Mesendoderm (in vitro differentiated cells): ENCODE results near the gene OPRL1.

Experiments
- DNase-seq: peaks from one replicate; pipeline ENCODE4 v3.0.0; 2013
- H2AK5ac ChIP-seq: 2 replicates; pipeline ENCODE4 v1.6.1; 2013; ENCODE audit warnings: low read length, inconsistent platforms
- H2BK120ac ChIP-seq: 2 replicates; pipeline ENCODE4 v1.6.1; 2013; ENCODE audit warnings: low read depth, mild to moderate bottlenecking, low read length, moderate library complexity, mixed read lengths
- H2BK15ac ChIP-seq: replicated peaks from 2 replicates; pipeline ENCODE4 v1.6.1; 2013; ENCODE audit warnings: low read depth, mild to moderate bottlenecking, moderate library complexity
- H2BK5ac ChIP-seq: 2 replicates; pipeline ENCODE4 v1.6.1; 2013; ENCODE audit warnings: low read length, inconsistent platforms
- H3K18ac ChIP-seq: 2 replicates; pipeline ENCODE4 v1.6.1; 2013; ENCODE audit warnings: mild to moderate bottlenecking, low read length, mixed read lengths
- H3K23ac ChIP-seq: one replicate; pipeline ENCODE4 v1.6.1; 2013; ENCODE audit warnings: low read length
- H3K27ac ChIP-seq: 2 replicates; pipeline ENCODE4 v1.5.1; 2013; ENCODE audit warnings: low read depth, mild to moderate bottlenecking, inconsistent platforms, low read length, moderate library complexity
- H3K27me3 ChIP-seq: 2 replicates; pipeline ENCODE4 v1.6.1; 2013; ENCODE audit warnings: low read length, control low read depth, mild to moderate bottlenecking, inconsistent platforms; ENCODE audit not compliant: insufficient read depth, poor library complexity
- H3K36me3 ChIP-seq: 2 replicates; pipeline ENCODE4 v1.6.1; 2013; ENCODE audit warnings: low read length, inconsistent platforms; ENCODE audit not compliant: control insufficient read depth, insufficient read depth
- H3K4ac ChIP-seq: one replicate; pipeline ENCODE4 v1.6.1; 2013; ENCODE audit warnings: low read depth, mild to moderate bottlenecking, low read length, moderate library complexity
- H3K4me1 ChIP-seq: 2 replicates; pipeline ENCODE4 v1.6.1; 2013; ENCODE audit warnings: low read depth, low read length, inconsistent platforms; ENCODE audit not compliant: control insufficient read depth
- H3K4me2 ChIP-seq: 2 replicates; pipeline ENCODE4 v1.6.1; 2013; ENCODE audit warnings: low read length
- H3K4me3 ChIP-seq: 2 replicates; pipeline ENCODE4 v1.5.1; 2013; ENCODE audit warnings: mild to moderate bottlenecking, low read length
- H3K56ac ChIP-seq: one replicate; pipeline ENCODE4 v1.6.1; 2013; ENCODE audit warnings: low read length
- H3K79me1 ChIP-seq: 2 replicates; pipeline ENCODE4 v1.6.1; 2013; ENCODE audit warnings: low read length, inconsistent platforms
- H3K79me2 ChIP-seq: 2 replicates; pipeline ENCODE4 v1.6.1; 2013; ENCODE audit warnings: mild to moderate bottlenecking, low read length; ENCODE audit not compliant: control insufficient read depth, insufficient read depth
- H3K9ac ChIP-seq: 2 replicates; pipeline ENCODE4 v1.6.1; 2013; ENCODE audit warnings: low read length, inconsistent platforms
- H4K5ac ChIP-seq: one replicate; pipeline ENCODE4 v1.6.1; 2013; ENCODE audit warnings: low read length
- H4K8ac ChIP-seq: one replicate; pipeline ENCODE4 v1.6.1; 2013; ENCODE audit warnings: low read depth, mild to moderate bottlenecking, control low read depth, low read length, moderate library complexity
- WGBS: extraction: QIAGEN DNeasy Blood & Tissue Kit; methylation state at CpG from one replicate; pipeline ENCODE4 v1.1.7; 2013; ENCODE audit warnings: low lambda C conversion rate, missing lambda C conversion rate; ENCODE audit not compliant: insufficient coverage; ENCODE audit errors: extremely low coverage; 5-methylcytosine and 5-hydroxymethylcytosine counted together

OPRL1 gene

DNA sequence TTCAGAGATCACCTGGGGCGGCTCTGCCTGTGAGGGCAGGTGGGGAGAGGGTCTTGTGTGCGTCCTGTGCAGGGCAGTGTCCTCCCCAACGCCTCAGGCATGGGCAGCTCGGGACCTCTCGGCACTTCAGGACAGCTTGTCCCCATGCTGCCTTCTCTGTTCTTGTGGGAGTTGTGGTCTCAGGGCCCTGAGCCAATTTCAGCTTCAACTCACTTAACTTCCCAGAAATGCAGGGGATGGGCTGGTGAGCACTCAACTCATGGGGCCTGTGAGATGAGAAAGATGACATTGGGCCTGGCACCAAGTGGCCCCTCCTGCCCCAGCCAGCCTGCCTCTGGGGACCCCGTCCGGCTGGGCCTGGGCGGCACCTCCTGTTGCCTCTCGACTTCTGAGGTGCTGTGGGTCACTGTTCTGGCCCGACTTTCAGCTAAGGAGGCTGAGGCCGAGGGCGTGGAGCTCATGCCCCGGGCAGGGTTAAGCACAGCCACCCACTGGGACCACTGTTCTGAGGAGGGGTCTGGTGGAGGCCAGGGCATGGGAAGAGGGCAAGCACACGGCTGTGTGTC is 7.3 kb upstream of the OPRL1 start:
- Histone ChIP-seq H4K5ac (no peak overlapping the region), H3K27ac (no peak overlapping the region), H3K4me2 (no peak overlapping the region), H3K27me3 (no peaks in the 10 kb centered on the region), H3K4me3 (no peak overlapping the region), H2BK120ac (no peak overlapping the region), H3K4me1 (no peaks in the 10 kb centered on the region), H2BK5ac (no peak overlapping the region), H3K4ac (no peak overlapping the region), H3K9ac (no peak overlapping the region), H3K23ac (no peak overlapping the region), H3K79me1 (no peaks in the 10 kb centered on the region), H2BK15ac (no peak overlapping the region), H2AK5ac (no peak overlapping the region), H3K36me3 (no peaks in the 10 kb centered on the region), H4K8ac (no peak overlapping the region), H3K18ac (no peak overlapping the region), H3K79me2 (no peaks in the 10 kb centered on the region), H3K56ac (no peak overlapping the region)
- no peak for DNase-seq
- WGBS: no CpG with 5 or more reads among the region's 14 CpGs

DNA sequence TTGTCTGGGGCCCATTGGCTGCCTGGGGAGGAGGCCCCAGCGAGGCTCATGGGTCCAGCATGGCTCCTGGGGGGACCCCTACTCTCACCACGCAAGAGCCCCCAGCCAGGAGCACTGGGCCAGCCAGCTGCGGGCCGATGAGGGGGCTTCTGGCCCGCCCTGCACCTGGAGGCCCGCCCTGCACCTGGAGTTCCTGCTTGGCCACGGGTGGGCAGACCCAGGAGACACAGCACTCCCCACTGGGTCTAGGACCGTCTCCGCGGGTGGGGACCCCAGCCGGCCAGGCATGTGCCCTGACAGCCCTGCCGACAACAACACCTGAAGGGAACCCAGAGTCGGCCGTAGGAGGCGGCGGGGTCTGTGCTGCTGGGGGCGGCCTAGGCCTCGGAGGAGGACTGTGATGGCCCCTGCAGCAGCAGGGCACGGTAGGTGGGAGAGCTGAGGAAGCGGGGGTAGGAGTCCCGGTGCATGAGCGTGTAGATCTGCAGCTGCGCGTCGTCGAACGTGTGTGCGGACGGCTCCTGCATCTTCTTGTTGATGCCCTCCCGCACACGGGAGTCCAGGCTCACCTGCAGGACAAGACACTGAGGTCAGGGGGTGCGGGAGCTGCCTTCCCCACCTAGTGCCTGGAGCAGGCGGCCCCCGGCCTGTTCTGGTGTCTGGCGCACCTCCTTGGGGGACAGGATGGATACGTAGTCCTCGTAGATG is 6.3 kb upstream of the OPRL1 start:
- no peak overlapping the region for H3K56ac ChIP-seq
- no peak overlapping the region for H3K9ac ChIP-seq
- no peak overlapping the region for H3K23ac ChIP-seq
- no peak overlapping the region for H3K27ac ChIP-seq
- H4K5ac ChIP-seq: no peak overlapping the region
- no peak overlapping the region for H2AK5ac ChIP-seq
- no CpG with 5 or more reads among the region's 37 CpGs for WGBS
- H3K4ac ChIP-seq: no peak overlapping the region
- no peak overlapping the region for H2BK15ac ChIP-seq
- H4K8ac ChIP-seq: no peak overlapping the region
- no peak overlapping the region for H3K4me2 ChIP-seq
- DNase-seq: no peak
- H3K18ac ChIP-seq: no peak overlapping the region
- H2BK5ac ChIP-seq: no peak overlapping the region
- H3K4me3 ChIP-seq: no peak overlapping the region
- H3K36me3 ChIP-seq: no peaks in the 10 kb centered on the region
- H2BK120ac ChIP-seq: no peak overlapping the region
- H3K79me2 ChIP-seq: no peaks in the 10 kb centered on the region
- H3K27me3 ChIP-seq: no peaks in the 10 kb centered on the region
- no peaks in the 10 kb centered on the region for H3K4me1 ChIP-seq
- H3K79me1 ChIP-seq: no peaks in the 10 kb centered on the region

DNA sequence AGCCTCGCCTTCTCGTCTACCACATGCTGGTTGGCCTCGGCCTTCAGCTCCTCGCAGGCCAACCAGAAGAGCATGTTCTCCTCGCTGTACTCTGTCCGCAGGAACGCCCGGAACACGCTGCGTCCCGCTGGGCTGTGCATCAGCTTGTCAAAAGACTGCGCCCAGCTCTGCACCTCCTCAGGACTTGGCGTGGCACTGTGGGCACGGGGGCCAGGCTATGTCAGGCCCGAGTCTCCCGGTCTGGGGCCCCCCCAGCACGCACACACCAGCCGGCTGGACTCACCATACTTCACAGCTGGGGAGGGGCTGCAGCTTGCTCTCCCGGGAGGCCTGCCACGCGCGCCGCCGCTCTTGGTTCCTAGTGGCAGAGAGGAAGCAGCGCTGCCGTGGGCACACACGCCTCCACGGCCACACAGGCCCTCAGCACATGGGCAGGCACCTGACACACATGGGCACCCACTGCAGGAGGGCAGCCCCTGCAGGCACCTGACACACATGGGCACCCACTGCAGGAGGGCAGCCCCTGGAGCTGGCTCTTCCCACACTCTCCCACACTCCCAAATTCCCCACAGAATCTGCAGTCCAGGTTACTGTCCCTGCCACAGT is 5.6 kb upstream of the OPRL1 start:
- H3K18ac ChIP-seq: no peak overlapping the region
- no peak for DNase-seq
- H3K4me1 ChIP-seq: no peaks in the 10 kb centered on the region
- no peaks in the 10 kb centered on the region for H3K36me3 ChIP-seq
- H2BK5ac ChIP-seq: no peak overlapping the region
- H4K5ac ChIP-seq: no peak overlapping the region
- no peaks in the 10 kb centered on the region for H3K79me2 ChIP-seq
- H3K56ac ChIP-seq: no peak overlapping the region
- no peak overlapping the region for H3K4me3 ChIP-seq
- H2AK5ac ChIP-seq: no peak overlapping the region
- H3K9ac ChIP-seq: no peak overlapping the region
- no peak overlapping the region for H2BK120ac ChIP-seq
- no peak overlapping the region for H2BK15ac ChIP-seq
- H4K8ac ChIP-seq: no peak overlapping the region
- H3K79me1 ChIP-seq: no peaks in the 10 kb centered on the region
- no peak overlapping the region for H3K4ac ChIP-seq
- WGBS: no CpG with 5 or more reads among the region's 28 CpGs
- H3K27me3 ChIP-seq: no peaks in the 10 kb centered on the region
- H3K23ac ChIP-seq: no peak overlapping the region
- no peak overlapping the region for H3K27ac ChIP-seq
- no peak overlapping the region for H3K4me2 ChIP-seq

DNA sequence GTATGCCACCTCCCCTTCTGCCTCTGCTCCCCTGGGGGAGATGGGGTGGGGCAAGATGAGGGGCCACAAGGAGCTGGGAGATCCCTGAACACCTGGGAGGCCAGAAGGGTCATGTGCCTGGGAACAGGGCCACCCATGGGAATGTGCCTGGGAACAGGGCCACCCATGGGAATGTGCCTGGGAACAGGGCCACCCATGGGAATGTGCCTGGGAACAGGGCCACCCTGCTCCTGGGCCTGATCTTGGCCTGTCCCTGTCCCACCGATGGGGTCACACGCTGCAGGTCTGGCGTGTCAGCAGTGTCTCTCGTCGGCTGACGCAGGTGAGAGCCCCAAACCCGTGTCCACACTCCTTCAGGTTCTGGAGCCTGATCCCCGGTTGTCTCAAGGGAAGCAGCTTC is 4.9 kb upstream of the OPRL1 start:
- Histone ChIP-seq H3K23ac (no peak overlapping the region), H4K5ac (no peak overlapping the region), H3K4me1 (no peaks in the 10 kb centered on the region), H3K4ac (no peak overlapping the region), H3K36me3 (no peaks in the 10 kb centered on the region), H3K4me3 (no peak overlapping the region), H3K4me2 (no peak overlapping the region), H3K18ac (no peak overlapping the region), H3K79me1 (no peaks in the 10 kb centered on the region), H3K79me2 (no peaks in the 10 kb centered on the region), H3K56ac (no peak overlapping the region), H4K8ac (no peak overlapping the region), H2AK5ac (no peak overlapping the region), H3K27me3 (no peaks in the 10 kb centered on the region), H2BK5ac (no peak overlapping the region), H3K27ac (no peak overlapping the region), H3K9ac (no peak overlapping the region), H2BK15ac (no peak overlapping the region), H2BK120ac (no peak overlapping the region)
- WGBS: no CpG with 5 or more reads among the region's 8 CpGs
- no peak for DNase-seq

DNA sequence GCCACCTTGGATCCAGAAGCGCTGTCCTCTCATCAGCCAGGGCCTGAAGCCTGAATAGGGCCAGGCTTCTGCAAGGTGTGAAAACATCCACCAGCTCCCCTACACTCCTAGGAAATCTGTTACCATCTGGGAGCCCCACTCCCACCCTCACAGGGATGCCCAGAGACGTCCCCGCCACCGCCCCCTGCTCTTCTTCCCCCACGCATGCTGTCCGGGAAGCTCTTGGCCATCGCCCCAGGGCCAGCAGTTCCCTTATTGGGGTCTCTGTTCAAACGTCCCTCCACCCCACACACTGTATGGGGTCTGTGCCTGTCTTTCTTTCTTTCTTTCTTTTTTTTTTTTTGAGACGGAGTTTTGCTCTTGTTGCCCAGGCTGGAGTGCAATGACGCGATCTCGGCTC is 4.3 kb upstream of the OPRL1 start:
- H3K23ac ChIP-seq: no peak overlapping the region
- no peak overlapping the region for H2AK5ac ChIP-seq
- DNase-seq: no peak
- no peaks in the 10 kb centered on the region for H3K36me3 ChIP-seq
- H3K4ac ChIP-seq: no peak overlapping the region
- H3K4me2 ChIP-seq: no peak overlapping the region
- H2BK5ac ChIP-seq: no peak overlapping the region
- H3K79me2 ChIP-seq: no peaks in the 10 kb centered on the region
- H4K5ac ChIP-seq: no peak overlapping the region
- H3K27ac ChIP-seq: no peak overlapping the region
- no peaks in the 10 kb centered on the region for H3K4me1 ChIP-seq
- no peak overlapping the region for H2BK15ac ChIP-seq
- H3K9ac ChIP-seq: no peak overlapping the region
- no peak overlapping the region for H4K8ac ChIP-seq
- WGBS: no CpG with 5 or more reads among the region's 12 CpGs
- H3K79me1 ChIP-seq: no peaks in the 10 kb centered on the region
- H3K56ac ChIP-seq: no peak overlapping the region
- no peak overlapping the region for H3K18ac ChIP-seq
- H2BK120ac ChIP-seq: no peak overlapping the region
- H3K4me3 ChIP-seq: no peak overlapping the region
- no peaks in the 10 kb centered on the region for H3K27me3 ChIP-seq
